Measurements from ENCODE around the gene GPR158. TPM values are rescaled to one million over a fixed set of nuclear protein-coding genes. Genes with fewer than 3 reads are reported as not detected.

The GPR158 gene
- total RNA-seq, 1 experiment from 2014 or later, result 12.2 TPM

- DNase-seq, result no peak
- H3K27ac ChIP-seq, result no peak overlapping the region
- H4K20me1 ChIP-seq (ENCODE audit: insufficient read depth), result no peaks in the 10 kb centered on the region
- H3F3A ChIP-seq (ENCODE audit: insufficient read depth, low read depth), result no peaks in the 10 kb centered on the region
- CTCF ChIA-PET, result no interaction called here
- no peak overlapping the region for H3K4me2 ChIP-seq
- H3K4me1 ChIP-seq (replicated peaks; ENCODE audit: insufficient read depth), result no peaks in the 10 kb centered on the region
- no peak for TF ChIP-seq EZH2 (IDR thresholded peaks at IDR 0.05; ENCODE audit: low read depth)
- TF ChIP-seq CTCF (conservative IDR thresholded peaks at IDR 0.05), result no peak
- no peak overlapping the region for H3K4me3 ChIP-seq
- POLR2A ChIA-PET (ENCODE audit: unreplicated experiment), result no interaction called here
- no peaks in the 10 kb centered on the region for H3K79me2 ChIP-seq (ENCODE audit: low read depth)
- H3K27me3 ChIP-seq (ENCODE audit: insufficient read depth, low read depth), result no peaks in the 10 kb centered on the region
- H3K9me2 ChIP-seq (ENCODE audit: insufficient read depth), result no peaks in the 10 kb centered on the region
- intact Hi-C loops (cut with micrococcal nuclease; ENCODE audit: unreplicated experiment), result no loop called here
- BruUV-seq (replicated peaks), result no TSS peak
- H2AFZ ChIP-seq, result no peak overlapping the region
- H3K9me3 ChIP-seq (ENCODE audit: insufficient read depth, low read depth), result no peaks in the 10 kb centered on the region
- no peaks in the 10 kb centered on the region for H3K36me3 ChIP-seq (ENCODE audit: low read depth)
Observed at GRCh38 chr10:25388862-25389206, 214.0 kb downstream of the GPR158 start.

GRCh38 chr10:25390733-25391132, 215.9 kb downstream of the GPR158 start:
- POLR2A ChIA-PET (ENCODE audit: unreplicated experiment), result no interaction called here

GRCh38 chr10:25392132-25392531, 217.3 kb downstream of the GPR158 start:
- Histone ChIP-seq H2AFZ (no peak overlapping the region), H3K9me2 (ENCODE audit: insufficient read depth) (no peaks in the 10 kb centered on the region), H3F3A (ENCODE audit: insufficient read depth, low read depth) (no peaks in the 10 kb centered on the region), H3K79me2 (ENCODE audit: low read depth) (no peaks in the 10 kb centered on the region), H3K9me3 (ENCODE audit: insufficient read depth, low read depth) (no peaks in the 10 kb centered on the region), H3K36me3 (ENCODE audit: low read depth) (no peaks in the 10 kb centered on the region), H3K4me2 (no peak overlapping the region), H3K4me1 (replicated peaks; ENCODE audit: insufficient read depth) (no peaks in the 10 kb centered on the region), H3K27me3 (ENCODE audit: insufficient read depth, low read depth) (no peaks in the 10 kb centered on the region), H3K27ac (no peak overlapping the region), H4K20me1 (ENCODE audit: insufficient read depth) (no peaks in the 10 kb centered on the region), H3K4me3 (no peak overlapping the region)
- CTCF ChIA-PET, result no interaction called here
- no TSS peak for BruUV-seq (replicated peaks)
- no peak for TF ChIP-seq CTCF (conservative IDR thresholded peaks at IDR 0.05)
- no peak for TF ChIP-seq EZH2 (IDR thresholded peaks at IDR 0.05; ENCODE audit: low read depth)
- DNase-seq, result no peak
- POLR2A ChIA-PET (ENCODE audit: unreplicated experiment), result no interaction called here
- intact Hi-C loops (cut with micrococcal nuclease; ENCODE audit: unreplicated experiment), result no loop called here

More at GRCh38 chr10:25390733-25391132, 215.9 kb downstream of the GPR158 start:
- Histone ChIP-seq H3K79me2 (ENCODE audit: low read depth) (no peaks in the 10 kb centered on the region), H3K27ac (no peak overlapping the region), H3K4me2 (no peak overlapping the region), H3K4me3 (no peak overlapping the region), H3K9me2 (ENCODE audit: insufficient read depth) (no peaks in the 10 kb centered on the region), H2AFZ (no peak overlapping the region), H3K27me3 (ENCODE audit: insufficient read depth, low read depth) (no peaks in the 10 kb centered on the region), H3K4me1 (replicated peaks; ENCODE audit: insufficient read depth) (no peaks in the 10 kb centered on the region), H3F3A (ENCODE audit: insufficient read depth, low read depth) (no peaks in the 10 kb centered on the region), H4K20me1 (ENCODE audit: insufficient read depth) (no peaks in the 10 kb centered on the region), H3K36me3 (ENCODE audit: low read depth) (no peaks in the 10 kb centered on the region), H3K9me3 (ENCODE audit: insufficient read depth, low read depth) (no peaks in the 10 kb centered on the region)
- CTCF ChIA-PET, result no interaction called here
- TF ChIP-seq EZH2 (IDR thresholded peaks at IDR 0.05; ENCODE audit: low read depth) (no peak), CTCF (conservative IDR thresholded peaks at IDR 0.05) (no peak)
- intact Hi-C loops (cut with micrococcal nuclease; ENCODE audit: unreplicated experiment), result no loop called here
- DNase-seq, result no peak
- no TSS peak for BruUV-seq (replicated peaks)
